HL-60 (cell line): Measurements from ENCODE around the gene SLC22A4.

ENCODE experiments used
- CTCF ChIP-seq: IDR thresholded peaks from one replicate; pipeline ENCODE4 v1.5.1; 2011; ENCODE audit warnings: low read length, control low read depth, inconsistent platforms; ENCODE audit not compliant: insufficient read depth
- POLR2AphosphoS5 ChIP-seq: IDR thresholded peaks from 2 replicates; pipeline ENCODE4 v1.6.1; 2012; ENCODE audit warnings: low read depth
- TF ChIP-seq, protein P1 (sequence below): IDR thresholded peaks from 2 replicates; pipeline ENCODE4 v1.6.1; 2012; ENCODE audit warnings: low read depth; ENCODE audit not compliant: insufficient replicate concordance

DNA sequence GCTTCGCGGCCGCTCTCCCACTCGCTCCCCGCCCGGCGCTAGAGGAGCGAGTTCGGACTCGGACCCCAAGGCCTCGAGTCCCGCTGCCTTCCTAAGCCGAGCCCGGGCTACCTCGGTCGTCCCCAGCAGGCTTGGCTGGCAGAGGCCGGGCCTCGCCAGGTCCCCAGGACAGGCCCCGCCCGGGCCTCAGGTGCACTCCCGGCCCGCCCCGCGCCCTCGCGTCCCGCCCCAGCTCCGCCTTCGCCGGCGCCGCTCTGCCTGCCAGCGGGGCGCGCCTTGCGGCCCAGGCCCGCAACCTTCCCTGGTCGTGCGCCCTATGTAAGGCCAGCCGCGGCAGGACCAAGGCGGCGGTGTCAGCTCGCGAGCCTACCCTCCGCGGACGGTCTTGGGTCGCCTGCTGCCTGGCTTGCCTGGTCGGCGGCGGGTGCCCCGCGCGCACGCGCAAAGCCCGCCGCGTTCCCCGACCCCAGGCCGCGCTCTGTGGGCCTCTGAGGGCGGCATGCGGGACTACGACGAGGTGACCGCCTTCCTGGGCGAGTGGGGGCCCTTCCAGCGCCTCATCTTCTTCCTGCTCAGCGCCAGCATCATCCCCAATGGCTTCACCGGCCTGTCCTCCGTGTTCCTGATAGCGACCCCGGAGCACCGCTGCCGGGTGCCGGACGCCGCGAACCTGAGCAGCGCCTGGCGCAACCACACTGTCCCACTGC lies 75.4 kb downstream of the SLC22A4 start, which contains the start of gene SLC22A5:
- TF ChIP-seq CTCF (no peak), POLR2AphosphoS5 (no peak)
- TF ChIP-seq, protein P1, sequence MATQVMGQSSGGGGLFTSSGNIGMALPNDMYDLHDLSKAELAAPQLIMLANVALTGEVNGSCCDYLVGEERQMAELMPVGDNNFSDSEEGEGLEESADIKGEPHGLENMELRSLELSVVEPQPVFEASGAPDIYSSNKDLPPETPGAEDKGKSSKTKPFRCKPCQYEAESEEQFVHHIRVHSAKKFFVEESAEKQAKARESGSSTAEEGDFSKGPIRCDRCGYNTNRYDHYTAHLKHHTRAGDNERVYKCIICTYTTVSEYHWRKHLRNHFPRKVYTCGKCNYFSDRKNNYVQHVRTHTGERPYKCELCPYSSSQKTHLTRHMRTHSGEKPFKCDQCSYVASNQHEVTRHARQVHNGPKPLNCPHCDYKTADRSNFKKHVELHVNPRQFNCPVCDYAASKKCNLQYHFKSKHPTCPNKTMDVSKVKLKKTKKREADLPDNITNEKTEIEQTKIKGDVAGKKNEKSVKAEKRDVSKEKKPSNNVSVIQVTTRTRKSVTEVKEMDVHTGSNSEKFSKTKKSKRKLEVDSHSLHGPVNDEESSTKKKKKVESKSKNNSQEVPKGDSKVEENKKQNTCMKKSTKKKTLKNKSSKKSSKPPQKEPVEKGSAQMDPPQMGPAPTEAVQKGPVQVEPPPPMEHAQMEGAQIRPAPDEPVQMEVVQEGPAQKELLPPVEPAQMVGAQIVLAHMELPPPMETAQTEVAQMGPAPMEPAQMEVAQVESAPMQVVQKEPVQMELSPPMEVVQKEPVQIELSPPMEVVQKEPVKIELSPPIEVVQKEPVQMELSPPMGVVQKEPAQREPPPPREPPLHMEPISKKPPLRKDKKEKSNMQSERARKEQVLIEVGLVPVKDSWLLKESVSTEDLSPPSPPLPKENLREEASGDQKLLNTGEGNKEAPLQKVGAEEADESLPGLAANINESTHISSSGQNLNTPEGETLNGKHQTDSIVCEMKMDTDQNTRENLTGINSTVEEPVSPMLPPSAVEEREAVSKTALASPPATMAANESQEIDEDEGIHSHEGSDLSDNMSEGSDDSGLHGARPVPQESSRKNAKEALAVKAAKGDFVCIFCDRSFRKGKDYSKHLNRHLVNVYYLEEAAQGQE, result no peak
